ENCODE results near the gene SSR1. TPM values are rescaled to one million over a fixed set of nuclear protein-coding genes. Genes with fewer than 3 reads are reported as not detected.

The SSR1 gene
- polyA plus RNA-seq, 1 experiment = 375 TPM

GRCh38 chr6:7247179-7247456 is 65.9 kb downstream of the SSR1 start:
- ChIA-PET POLR2A (no interaction called here), CTCF (no interaction called here)
- Histone ChIP-seq H3K9me3 (ENCODE audit: control insufficient read depth, insufficient read depth, low read length) (no peaks in the 10 kb centered on the region), H3K4me3 (ENCODE audit: low read depth, low read length) (no peak overlapping the region), H3K27me3 (ENCODE audit: control insufficient read depth, insufficient read depth, low read length) (no peaks in the 10 kb centered on the region), H3K27ac (ENCODE audit: low read depth, low read length) (no peak overlapping the region)
- no peak for DNase-seq (ENCODE audit: low read depth, low spot score)
- TF ChIP-seq CTCF (IDR thresholded peaks at IDR 0.05; ENCODE audit: low read depth, low read length) = no peak

DNA sequence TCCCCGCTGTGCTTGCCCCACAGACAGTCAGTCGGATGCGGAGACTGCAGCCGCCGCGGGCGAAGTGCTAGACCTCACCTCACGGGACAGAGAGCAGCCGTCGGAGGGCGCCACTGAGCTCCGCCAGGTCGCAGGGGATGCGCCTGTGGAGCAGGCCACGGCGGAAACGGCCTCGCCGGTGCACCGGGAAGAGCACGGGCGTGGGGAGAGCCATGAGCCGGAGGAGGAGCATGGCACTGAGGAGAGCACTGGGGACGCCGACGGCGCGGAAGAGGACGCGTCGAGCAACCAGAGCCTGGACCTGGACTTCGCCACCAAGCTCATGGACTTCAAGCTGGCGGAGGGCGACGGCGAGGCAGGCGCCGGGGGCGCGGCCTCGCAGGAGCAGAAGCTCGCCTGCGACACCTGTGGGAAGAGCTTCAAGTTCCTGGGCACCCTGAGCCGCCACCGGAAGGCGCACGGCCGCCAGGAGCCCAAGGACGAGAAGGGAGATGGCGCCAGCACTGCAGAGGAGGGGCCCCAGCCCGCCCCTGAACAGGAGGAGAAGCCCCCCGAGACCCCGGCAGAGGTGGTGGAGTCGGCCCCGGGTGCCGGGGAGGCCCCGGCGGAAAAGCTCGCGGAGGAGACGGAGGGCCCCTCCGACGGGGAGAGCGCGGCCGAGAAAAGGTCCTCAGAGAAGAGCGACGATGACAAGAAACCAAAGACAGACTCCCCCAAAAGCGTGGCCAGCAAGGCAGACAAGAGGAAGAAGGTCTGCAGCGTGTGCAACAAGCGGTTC is 66.4 kb downstream of the SSR1 start:
- Histone ChIP-seq H3K9me3 (ENCODE audit: control insufficient read depth, insufficient read depth, low read length) (no peaks in the 10 kb centered on the region), H3K4me3 (ENCODE audit: low read depth, low read length) (no peak overlapping the region), H3K27me3 (ENCODE audit: control insufficient read depth, insufficient read depth, low read length) (no peaks in the 10 kb centered on the region), H3K27ac (ENCODE audit: low read depth, low read length) (no peak overlapping the region)
- CTCF ChIA-PET = no interaction called here
- TF ChIP-seq CTCF (IDR thresholded peaks at IDR 0.05; ENCODE audit: low read depth, low read length) = no peak
- POLR2A ChIA-PET = no interaction called here
- no peak for DNase-seq (ENCODE audit: low read depth, low spot score)

GRCh38 chr6:7245668-7246393 is 67.2 kb downstream of the SSR1 start:
- Histone ChIP-seq H3K4me3 (ENCODE audit: low read depth, low read length) (no peak overlapping the region), H3K27ac (ENCODE audit: low read depth, low read length) (no peak overlapping the region), H3K27me3 (ENCODE audit: control insufficient read depth, insufficient read depth, low read length) (no peaks in the 10 kb centered on the region), H3K9me3 (ENCODE audit: control insufficient read depth, insufficient read depth, low read length) (no peaks in the 10 kb centered on the region)
- ChIA-PET POLR2A (no interaction called here), CTCF (interaction anchor here (5.5 kb wide), 1 partner anchor 523 kb away, joined by 95 read pairs; no protein-coding TSS in a partner anchor)
- no peak for DNase-seq (ENCODE audit: low read depth, low spot score)
- TF ChIP-seq CTCF (IDR thresholded peaks at IDR 0.05; ENCODE audit: low read depth, low read length) = no peak

- H3K4me3 ChIP-seq (ENCODE audit: low read depth, low read length) = no peak overlapping the region
- no peaks in the 10 kb centered on the region for H3K27me3 ChIP-seq (ENCODE audit: control insufficient read depth, insufficient read depth, low read length)
- H3K9me3 ChIP-seq (ENCODE audit: control insufficient read depth, insufficient read depth, low read length) = no peaks in the 10 kb centered on the region
- peak overlapping the region; percentile 52 for H3K27ac ChIP-seq (ENCODE audit: low read depth, low read length)
- peak; percentile 39 for DNase-seq (ENCODE audit: low read depth, low spot score)
- CTCF ChIA-PET = interaction anchor here (0.6 to 5.5 kb wide), 74 partner anchors 8 to 578 kb away, joined by 3 to 95 read pairs (median 4); partner anchors contain the start of genes CAGE1, RIOK1 and SNRNP48
- peak; percentile 91 for TF ChIP-seq CTCF (IDR thresholded peaks at IDR 0.05; ENCODE audit: low read depth, low read length)
- POLR2A ChIA-PET = no interaction called here
These were observed 69.6 kb downstream of the SSR1 start for GRCh38 chr6:7243179-7243981.

Measured in AG04450 (cell line).